ENCODE measurements around the gene PTCH2. TPM values are rescaled to one million over a fixed set of nuclear protein-coding genes. Genes with fewer than 3 reads are reported as not detected.
A peak's percentile ranks its signal among the peaks of the same experiment; 100 is the strongest.

PTCH2 gene
- total and polyA plus RNA-seq, 2 of the 13 experiments (the other 11 are each of a cell fraction or from before 2014, with no cell fraction given) = 0.60 to 1.5 TPM

GRCh38 chr1:44808063-44808937 is 34.8 kb downstream of the PTCH2 start, which contains the start of gene BTBD19 (continued):
- TF ChIP-seq ATM (IDR thresholded peaks at IDR 0.05; ENCODE audit: borderline replicate concordance) (no peak), ZNF576 (CRISPR knock-in tag; IDR thresholded peaks at IDR 0.05) (no peak), REXO4 (CRISPR knock-in tag; IDR thresholded peaks at IDR 0.05; ENCODE audit: borderline replicate concordance) (no peak), DMAP1 (CRISPR knock-in tag; IDR thresholded peaks at IDR 0.05) (0 out of 2 replicates have a peak, but pooled peaks have one; percentile 4), ZBTB14 (CRISPR knock-in tag; IDR thresholded peaks at IDR 0.05) (no peak), DNMT3B (CRISPR knock-in tag; conservative IDR thresholded peaks at IDR 0.05) (no peak), ARNT (IDR thresholded peaks at IDR 0.05) (no peak), MTF2 (CRISPR knock-in tag; IDR thresholded peaks at IDR 0.05; ENCODE audit: borderline replicate concordance) (no peak), EP300 (IDR thresholded peaks at IDR 0.05; ENCODE audit: low read depth in 2 of 2, low read length in 2 of 2) (no peak), EP300 (CRISPR knock-in tag; IDR thresholded peaks at IDR 0.05; ENCODE audit: borderline replicate concordance) (no peak), ZNF230 (CRISPR knock-in tag; IDR thresholded peaks at IDR 0.05) (0 out of 2 replicates have a peak, but pooled peaks have one; percentile 14), ZNF749 (CRISPR knock-in tag; IDR thresholded peaks at IDR 0.05; ENCODE audit: borderline replicate concordance) (no peak), ZSCAN31 (CRISPR knock-in tag; IDR thresholded peaks at IDR 0.05; ENCODE audit: low read depth) (peak; percentile 61), HIVEP1 (CRISPR knock-in tag; IDR thresholded peaks at IDR 0.05) (peak; percentile 78; the same call in 1 of the 2 replicates), ZNF512 (CRISPR knock-in tag; IDR thresholded peaks at IDR 0.05) (no peak), RORA (CRISPR knock-in tag; IDR thresholded peaks at IDR 0.05) (no peak), PHF5A (CRISPR knock-in tag; IDR thresholded peaks at IDR 0.05; ENCODE audit: low read depth, unreplicated experiment) (peak; percentile 17), GMEB1 (CRISPR knock-in tag; IDR thresholded peaks at IDR 0.05; ENCODE audit: borderline replicate concordance) (no peak), ONECUT2 (CRISPR knock-in tag; IDR thresholded peaks at IDR 0.05) (no peak), ZSCAN30 (CRISPR knock-in tag; IDR thresholded peaks at IDR 0.05) (no peak), CBX2 (IDR thresholded peaks at IDR 0.05; ENCODE audit: low read depth, low read length) (no peak), CBX2 (CRISPR knock-in tag; IDR thresholded peaks at IDR 0.05; ENCODE audit: low read depth) (no peak), SNAPC2 (CRISPR knock-in tag; IDR thresholded peaks at IDR 0.05) (peak; percentile 4; the same call in 1 of the 2 replicates)

Measured in HepG2 (cell line).